ENCODE data around the gene AGPAT4. TPM values are rescaled to one million over a fixed set of nuclear protein-coding genes. Genes with fewer than 3 reads are reported as not detected.

Gene AGPAT4
- total RNA-seq, 1 donor from 2014 or later, result 24.4 TPM

GRCh38 chr6:161134550-161135298 lies 139.1 kb downstream of the AGPAT4 start:
- Mint-ChIP-seq H3K36me3 (peaks cover 40% of the 10 kb centered on the region), H3K4me3 (no peak overlapping the region), H3K27ac (no peak overlapping the region), H3K9me3 (no peaks in the 10 kb centered on the region), H3K27me3 (no peaks in the 10 kb centered on the region), H3K4me1 (ENCODE audit: unreplicated experiment) (peaks cover 6% of the 10 kb centered on the region)
- DNase-seq (ENCODE audit: extremely low spot score, unreplicated experiment), result no peak
- no peak for TF ChIP-seq CTCF (conservative IDR thresholded peaks at IDR 0.05)

GRCh38 chr6:161133963-161134362 lies 139.9 kb downstream of the AGPAT4 start:
- no peak overlapping the region for H3K27ac Mint-ChIP-seq
- H3K9me3 Mint-ChIP-seq, result no peaks in the 10 kb centered on the region
- no peak overlapping the region for H3K4me3 Mint-ChIP-seq
- DNase-seq (ENCODE audit: extremely low spot score, unreplicated experiment), result no peak
- no peaks in the 10 kb centered on the region for H3K27me3 Mint-ChIP-seq
- H3K36me3 Mint-ChIP-seq, result peaks cover 48% of the 10 kb centered on the region
- peaks cover 6% of the 10 kb centered on the region for H3K4me1 Mint-ChIP-seq (ENCODE audit: unreplicated experiment)
- TF ChIP-seq CTCF (conservative IDR thresholded peaks at IDR 0.05), result no peak

- Mint-ChIP-seq H3K36me3 (peaks cover 58% of the 10 kb centered on the region), H3K4me1 (ENCODE audit: unreplicated experiment) (peaks cover 6% of the 10 kb centered on the region), H3K27me3 (no peaks in the 10 kb centered on the region), H3K4me3 (no peak overlapping the region), H3K27ac (no peak overlapping the region), H3K9me3 (no peaks in the 10 kb centered on the region)
- DNase-seq (ENCODE audit: extremely low spot score, unreplicated experiment), result no peak
- TF ChIP-seq CTCF (conservative IDR thresholded peaks at IDR 0.05), result no peak
Observed at GRCh38 chr6:161132384-161132783, 141.5 kb downstream of the AGPAT4 start.

- Mint-ChIP-seq H3K36me3 (peaks cover 58% of the 10 kb centered on the region), H3K27ac (no peak overlapping the region), H3K4me3 (no peak overlapping the region), H3K27me3 (no peaks in the 10 kb centered on the region), H3K9me3 (no peaks in the 10 kb centered on the region), H3K4me1 (ENCODE audit: unreplicated experiment) (peaks cover 6% of the 10 kb centered on the region)
- DNase-seq (ENCODE audit: extremely low spot score, unreplicated experiment), result no peak
- no peak for TF ChIP-seq CTCF (conservative IDR thresholded peaks at IDR 0.05)
Observed at GRCh38 chr6:161130967-161131766, 142.7 kb downstream of the AGPAT4 start.

- no peak overlapping the region for H3K4me3 Mint-ChIP-seq
- DNase-seq (ENCODE audit: extremely low spot score, unreplicated experiment), result no peak
- H3K9me3 Mint-ChIP-seq, result peaks cover 6% of the 10 kb centered on the region
- no peaks in the 10 kb centered on the region for H3K27me3 Mint-ChIP-seq
- no peak for TF ChIP-seq CTCF (conservative IDR thresholded peaks at IDR 0.05)
- peaks cover 6% of the 10 kb centered on the region for H3K4me1 Mint-ChIP-seq (ENCODE audit: unreplicated experiment)
- peaks cover 61% of the 10 kb centered on the region for H3K36me3 Mint-ChIP-seq
- H3K27ac Mint-ChIP-seq, result no peak overlapping the region
Observed at GRCh38 chr6:161130541-161130940, 143.3 kb downstream of the AGPAT4 start.
